AG04449 (cell line): Measurements from ENCODE around the gene FBXO42.

Source experiments
- CTCF ChIA-PET: fragments of 350-600 bp; formaldehyde crosslinking; extraction: SDS; loops from one replicate; lab custom pipeline; 2021; ENCODE audit warnings: antibody characterized with exemption; lab: Yijun Ruan, JAX
- POLR2A ChIA-PET: fragments of 400-600, 350-600 bp; formaldehyde crosslinking; extraction: SDS; loops from one replicate; lab custom pipeline; 2020; ENCODE audit warnings: antibody characterized with exemption, inconsistent platforms; lab: Yijun Ruan, JAX
- DNase-seq: peaks from one replicate; pipeline ENCODE4 v3.0.0-alpha.2; 2010; ENCODE audit warnings: low read depth, low spot score
- H3K4me3 ChIP-seq: 2 replicates; pipeline ENCODE4 v1.5.1; 2011; ENCODE audit warnings: low read depth, mild to moderate bottlenecking, control low read depth, low read length
- TF ChIP-seq, protein P1 (sequence below): IDR thresholded peaks from one replicate; pipeline ENCODE4 v1.5.1; 2011; ENCODE audit warnings: mild to moderate bottlenecking, moderate library complexity, low read length, control low read depth, inconsistent platforms; ENCODE audit not compliant: insufficient read depth; ENCODE audit errors: missing control alignments

FBXO42 gene

DNA sequence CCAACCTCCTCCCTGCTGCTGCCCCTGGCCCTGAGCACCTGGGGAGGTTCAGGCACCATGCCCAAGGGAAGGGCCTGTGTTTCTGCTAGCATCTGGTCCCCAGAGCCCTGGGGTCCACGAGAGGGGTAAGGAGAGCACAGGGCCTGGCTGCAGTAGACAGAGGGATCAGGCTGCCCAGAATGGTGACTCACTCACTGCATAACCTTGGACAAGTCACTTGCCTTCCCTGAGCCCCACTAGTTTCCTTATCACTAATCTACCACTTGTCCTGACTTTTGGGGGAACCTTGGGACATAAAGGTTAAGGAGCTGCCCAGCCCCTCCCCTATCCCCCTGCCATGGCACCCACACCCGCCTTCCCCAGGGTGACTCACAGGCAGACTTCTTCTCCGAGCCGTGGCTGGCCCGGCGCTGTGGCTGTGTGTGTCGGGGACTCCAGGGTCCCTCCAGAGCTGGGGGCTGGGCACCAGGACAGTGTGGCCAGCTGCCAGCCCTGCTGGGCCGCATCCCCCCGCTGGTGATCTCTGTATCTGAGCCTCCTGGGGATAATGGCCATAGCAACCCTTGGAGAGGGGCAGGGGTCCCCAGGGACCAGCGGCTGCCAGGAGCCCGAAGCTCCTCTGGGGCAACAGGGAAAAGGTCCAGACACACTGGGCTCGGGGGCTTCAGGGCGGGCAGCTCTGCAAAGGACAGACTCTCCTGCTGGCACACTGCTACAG, 143.9 kb downstream of the FBXO42 start:
- POLR2A ChIA-PET, result interaction anchor here (0.6 kb wide), 1 partner anchor 55 kb away, joined by 3 read pairs; no protein-coding TSS in a partner anchor

DNA sequence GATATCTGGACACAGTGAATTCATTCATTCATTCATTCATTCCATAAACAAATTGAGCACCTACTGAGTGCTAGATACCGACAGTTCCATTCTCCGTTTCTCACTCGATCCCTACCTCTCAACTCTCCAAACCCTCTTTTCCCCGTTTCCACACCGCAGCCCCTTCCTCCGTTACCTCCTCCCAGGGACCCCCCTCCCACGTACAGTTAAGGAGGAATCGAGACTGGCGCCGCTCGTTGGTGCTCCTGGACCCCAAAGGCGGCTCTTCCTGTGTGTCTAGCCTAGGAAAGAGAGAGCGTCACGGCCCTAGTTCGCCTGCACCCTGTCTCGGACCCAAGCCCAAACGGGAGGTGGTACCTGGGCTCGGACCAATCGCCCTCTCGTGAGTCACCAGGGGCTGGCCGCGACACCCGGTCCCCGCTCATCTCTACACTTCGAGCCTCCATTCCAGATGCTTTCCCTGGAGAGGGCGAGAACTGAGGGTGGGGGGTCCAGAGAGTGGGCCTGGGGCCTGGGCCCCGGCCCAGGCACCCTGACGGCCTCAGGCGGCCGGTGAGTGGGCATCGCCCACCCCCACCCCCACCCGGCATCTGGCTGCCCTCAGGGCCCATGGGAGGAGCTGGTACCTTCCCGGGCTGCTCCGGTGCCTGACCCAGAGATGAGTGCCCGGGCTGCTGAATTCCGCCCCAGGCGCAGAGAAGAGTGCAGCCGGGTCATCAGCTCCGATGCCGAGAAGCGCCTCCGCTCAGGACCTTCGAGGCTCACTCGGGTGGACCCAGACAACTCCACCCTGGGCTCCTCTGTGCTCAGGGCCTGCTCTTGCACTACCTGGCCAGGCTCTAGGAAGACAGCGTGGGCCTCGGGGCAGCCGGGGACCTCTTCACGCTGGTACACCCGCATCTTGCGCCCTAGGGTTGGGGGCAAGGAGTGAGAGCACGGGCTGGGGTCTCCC, 144.7 kb downstream of the FBXO42 start:
- TF ChIP-seq, protein P1, sequence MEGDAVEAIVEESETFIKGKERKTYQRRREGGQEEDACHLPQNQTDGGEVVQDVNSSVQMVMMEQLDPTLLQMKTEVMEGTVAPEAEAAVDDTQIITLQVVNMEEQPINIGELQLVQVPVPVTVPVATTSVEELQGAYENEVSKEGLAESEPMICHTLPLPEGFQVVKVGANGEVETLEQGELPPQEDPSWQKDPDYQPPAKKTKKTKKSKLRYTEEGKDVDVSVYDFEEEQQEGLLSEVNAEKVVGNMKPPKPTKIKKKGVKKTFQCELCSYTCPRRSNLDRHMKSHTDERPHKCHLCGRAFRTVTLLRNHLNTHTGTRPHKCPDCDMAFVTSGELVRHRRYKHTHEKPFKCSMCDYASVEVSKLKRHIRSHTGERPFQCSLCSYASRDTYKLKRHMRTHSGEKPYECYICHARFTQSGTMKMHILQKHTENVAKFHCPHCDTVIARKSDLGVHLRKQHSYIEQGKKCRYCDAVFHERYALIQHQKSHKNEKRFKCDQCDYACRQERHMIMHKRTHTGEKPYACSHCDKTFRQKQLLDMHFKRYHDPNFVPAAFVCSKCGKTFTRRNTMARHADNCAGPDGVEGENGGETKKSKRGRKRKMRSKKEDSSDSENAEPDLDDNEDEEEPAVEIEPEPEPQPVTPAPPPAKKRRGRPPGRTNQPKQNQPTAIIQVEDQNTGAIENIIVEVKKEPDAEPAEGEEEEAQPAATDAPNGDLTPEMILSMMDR, result no peak
- ChIA-PET CTCF (interaction anchor here (2.2 kb wide), 1 partner anchor 9 kb away, joined by 8 read pairs; no protein-coding TSS in a partner anchor), POLR2A (interaction anchor here (0.6 to 1.1 kb wide), 4 partner anchors 9 to 54 kb away, joined by 3 to 8 read pairs (median 3); no protein-coding TSS in a partner anchor)
- no peak for DNase-seq
- peak overlapping the region; percentile 53 for H3K4me3 ChIP-seq

More for the DNA sequence above, 143.9 kb downstream of the FBXO42 start:
- H3K4me3 ChIP-seq, result no peak overlapping the region
- DNase-seq, result no peak
- TF ChIP-seq, protein P1, result no peak
- CTCF ChIA-PET, result interaction anchor here (1.2 kb wide), 1 partner anchor 135 kb away, joined by 4 read pairs; the partner anchor contains the start of gene FAM131C

DNA sequence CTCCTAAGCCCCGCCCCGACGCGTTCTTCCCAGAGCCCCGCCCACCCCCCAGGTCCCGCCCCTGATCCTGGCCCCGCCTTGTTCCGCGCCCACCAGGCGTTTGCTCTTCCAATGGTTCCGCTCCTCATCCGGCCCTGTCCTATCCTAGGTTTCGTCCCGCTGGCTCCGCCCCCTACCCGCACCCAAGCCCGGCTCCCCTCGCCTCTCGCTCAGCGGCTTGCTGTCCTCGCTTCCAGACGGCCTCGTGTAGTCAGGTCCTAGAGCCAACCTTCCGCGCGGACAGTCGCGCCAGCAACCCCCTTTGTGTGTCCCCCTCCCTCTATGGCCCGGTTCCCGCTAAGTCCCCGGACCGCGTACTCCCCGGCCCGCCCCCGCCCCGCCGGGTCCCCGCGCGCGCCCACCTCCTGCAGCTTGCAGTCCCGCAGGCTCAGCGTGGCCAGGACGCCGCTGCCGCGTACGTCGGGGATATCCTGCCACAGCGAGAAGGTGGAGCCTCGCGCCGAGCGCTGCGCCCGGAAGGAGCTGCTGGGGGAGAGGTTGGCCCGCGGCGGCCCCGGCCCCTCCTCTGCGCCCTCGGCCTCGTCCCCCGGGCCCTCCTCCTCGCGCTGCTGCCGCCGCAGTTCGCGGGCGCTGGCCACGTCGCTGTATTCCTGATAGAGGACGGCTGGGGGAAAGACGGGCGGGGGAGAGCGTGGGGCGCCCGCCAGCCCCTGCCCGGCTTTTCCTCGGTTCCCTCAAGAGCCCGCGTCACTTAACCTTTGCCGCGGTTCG, 145.5 kb downstream of the FBXO42 start:
- TF ChIP-seq, protein P1, result no peak
- H3K4me3 ChIP-seq, result peak overlapping the region; percentile 69
- peak; percentile 89 for DNase-seq
- POLR2A ChIA-PET, result interaction anchor here (0.7 to 1.1 kb wide), 4 partner anchors 9 to 42 kb away, joined by 3 to 8 read pairs (median 3); no protein-coding TSS in a partner anchor
- CTCF ChIA-PET, result interaction anchor here (1.1 to 2.2 kb wide), 3 partner anchors 10 to 158 kb away, joined by 3 to 8 read pairs (median 6); no protein-coding TSS in a partner anchor

DNA sequence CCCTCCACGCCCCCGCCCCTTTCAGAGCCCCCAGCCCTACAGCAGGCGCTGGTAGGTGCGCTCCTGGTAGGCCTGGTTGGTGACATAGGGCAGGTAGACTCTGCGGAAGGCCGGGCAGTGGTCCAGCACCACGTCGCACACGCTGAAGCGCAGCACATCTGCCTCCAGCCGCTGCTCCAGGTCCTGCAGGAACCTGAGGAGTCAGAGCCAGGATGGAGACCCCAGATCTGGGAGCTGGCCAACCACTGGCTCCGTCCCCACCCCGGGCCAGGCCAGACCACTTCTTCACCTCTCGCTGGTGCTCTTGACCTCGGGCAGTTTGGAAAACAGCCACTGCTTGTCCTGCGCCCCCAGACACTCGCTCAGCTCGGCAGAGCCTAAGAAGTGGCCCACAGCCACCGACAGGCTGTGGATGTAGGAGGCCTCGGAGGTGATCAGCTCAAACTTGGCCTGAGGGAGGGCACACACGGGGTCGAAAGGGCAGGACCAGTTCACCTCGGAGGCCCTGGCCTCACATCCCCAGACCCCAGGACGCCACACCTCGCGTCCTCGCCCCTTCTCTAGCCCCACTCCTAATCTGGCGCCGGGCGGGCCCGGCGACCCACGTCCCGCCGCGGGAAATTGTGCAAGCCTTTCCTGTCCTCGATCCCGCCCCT, 146.3 kb downstream of the FBXO42 start:
- TF ChIP-seq, protein P1, result no peak
- CTCF ChIA-PET, result interaction anchor here (1.1 to 2.2 kb wide), 3 partner anchors 11 to 158 kb away, joined by 3 to 8 read pairs (median 6); no protein-coding TSS in a partner anchor
- POLR2A ChIA-PET, result interaction anchor here (1.1 kb wide), 3 partner anchors 10 to 43 kb away, joined by 3 to 8 read pairs (median 3); no protein-coding TSS in a partner anchor
- H3K4me3 ChIP-seq, result peak overlapping the region; percentile 69
- DNase-seq, result no peak

DNA sequence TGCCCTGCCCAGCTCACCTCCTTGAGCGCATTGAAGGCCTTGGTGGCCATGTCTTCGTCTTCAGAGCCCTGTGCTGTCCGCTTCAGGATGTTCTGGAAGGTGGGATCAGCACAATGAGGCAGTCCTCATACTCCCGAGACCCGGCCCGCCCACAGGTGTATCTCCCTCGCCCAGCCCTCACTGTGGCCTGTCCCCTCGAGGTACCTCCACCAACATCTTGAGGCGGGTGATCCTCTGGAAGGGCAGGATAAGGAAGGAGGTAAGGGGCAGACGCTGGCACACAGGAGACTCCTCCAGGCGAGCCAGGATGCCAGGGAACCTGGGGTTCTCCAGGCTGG, 147.0 kb downstream of the FBXO42 start:
- CTCF ChIA-PET, result interaction anchor here (0.7 to 10.2 kb wide), 7 partner anchors 15 to 159 kb away, joined by 3 to 132 read pairs (median 4); partner anchors contain the start of gene FAM131C
- POLR2A ChIA-PET, result no interaction called here
- no peak for DNase-seq
- H3K4me3 ChIP-seq, result no peak overlapping the region
- TF ChIP-seq, protein P1, result no peak
